Measurements from ENCODE around the gene ARG2. TPM values are rescaled to one million over a fixed set of nuclear protein-coding genes. Genes with fewer than 3 reads are reported as not detected.

Gene ARG2
- total and polyA plus RNA-seq, 9 of the 15 experiments (the other 6 are each of a cell fraction or from before 2014, with no cell fraction given), result 6.2 to 75.0 (median 17.8) TPM

DNA sequence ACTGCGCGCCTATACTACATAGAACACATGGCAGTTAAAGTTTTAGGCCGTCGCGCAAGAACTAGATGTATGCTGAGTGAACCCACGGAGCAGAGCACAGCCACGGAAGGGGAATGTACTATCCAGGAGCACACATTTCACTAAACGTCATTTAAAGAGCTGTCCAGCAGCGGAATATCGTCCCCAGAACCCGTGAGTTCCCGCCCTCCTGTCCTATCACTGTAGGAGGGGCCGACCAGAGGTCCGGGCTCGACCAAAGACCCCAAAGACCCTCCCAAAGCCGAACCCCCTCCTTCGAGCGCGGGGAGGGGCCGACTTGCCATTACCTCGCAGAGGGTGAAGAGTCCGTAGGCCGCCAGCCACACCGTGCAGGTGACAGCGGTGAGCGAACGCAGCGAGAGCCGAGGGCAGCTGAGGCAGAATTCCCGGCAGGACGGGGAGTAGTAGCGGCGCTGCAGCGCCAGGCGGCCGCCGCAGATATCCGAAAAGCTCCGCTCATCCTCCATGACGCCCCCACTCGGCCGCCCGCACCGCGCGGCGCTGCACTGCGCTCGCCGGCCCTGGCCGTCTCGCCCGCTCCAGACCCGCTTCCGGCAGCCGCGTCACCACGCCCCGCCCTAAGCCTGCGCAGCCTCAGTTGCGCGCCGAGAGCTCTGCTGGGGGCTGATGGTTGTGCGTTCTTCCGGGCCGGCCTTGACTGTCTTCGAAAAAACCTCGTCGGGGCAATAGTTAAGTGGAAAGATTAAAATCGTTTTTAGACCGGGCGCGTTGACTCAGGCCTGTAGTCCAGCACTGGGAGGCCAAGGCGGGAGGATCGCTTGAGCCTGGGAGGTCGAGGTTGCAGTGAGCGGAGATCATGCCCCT lies 19.8 kb upstream of the ARG2 start, which contains the start of gene PIGH (continued):
- TF ChIP-seq, protein P1, sequence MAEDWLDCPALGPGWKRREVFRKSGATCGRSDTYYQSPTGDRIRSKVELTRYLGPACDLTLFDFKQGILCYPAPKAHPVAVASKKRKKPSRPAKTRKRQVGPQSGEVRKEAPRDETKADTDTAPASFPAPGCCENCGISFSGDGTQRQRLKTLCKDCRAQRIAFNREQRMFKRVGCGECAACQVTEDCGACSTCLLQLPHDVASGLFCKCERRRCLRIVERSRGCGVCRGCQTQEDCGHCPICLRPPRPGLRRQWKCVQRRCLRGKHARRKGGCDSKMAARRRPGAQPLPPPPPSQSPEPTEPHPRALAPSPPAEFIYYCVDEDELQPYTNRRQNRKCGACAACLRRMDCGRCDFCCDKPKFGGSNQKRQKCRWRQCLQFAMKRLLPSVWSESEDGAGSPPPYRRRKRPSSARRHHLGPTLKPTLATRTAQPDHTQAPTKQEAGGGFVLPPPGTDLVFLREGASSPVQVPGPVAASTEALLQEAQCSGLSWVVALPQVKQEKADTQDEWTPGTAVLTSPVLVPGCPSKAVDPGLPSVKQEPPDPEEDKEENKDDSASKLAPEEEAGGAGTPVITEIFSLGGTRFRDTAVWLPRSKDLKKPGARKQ (CRISPR knock-in tag; IDR thresholded peaks at IDR 0.05), result no peak
- TF ChIP-seq XRCC3 (IDR thresholded peaks at IDR 0.05), result no peak
- TF ChIP-seq ARID1B (IDR thresholded peaks at IDR 0.05), result no peak
- TF ChIP-seq MTA1 (IDR thresholded peaks at IDR 0.05; ENCODE audit: borderline replicate concordance), result no peak
- TF ChIP-seq JUN (IDR thresholded peaks at IDR 0.05; ENCODE audit: borderline replicate concordance, low read depth, low read length), result no peak
- TF ChIP-seq JUN (CRISPR knock-in tag; IDR thresholded peaks at IDR 0.05; ENCODE audit: borderline replicate concordance), result no peak
- no peak for TF ChIP-seq MECOM (CRISPR knock-in tag; IDR thresholded peaks at IDR 0.05)
- no peak for TF ChIP-seq HMBOX1 (IDR thresholded peaks at IDR 0.05)
- no peak for TF ChIP-seq SMAD2 (IDR thresholded peaks at IDR 0.05; ENCODE audit: low read depth, low read length)
- 0 out of 2 replicates have a peak, but pooled peaks have one; percentile 31 for TF ChIP-seq GATAD2A (IDR thresholded peaks at IDR 0.05)
- TF ChIP-seq, protein P2, sequence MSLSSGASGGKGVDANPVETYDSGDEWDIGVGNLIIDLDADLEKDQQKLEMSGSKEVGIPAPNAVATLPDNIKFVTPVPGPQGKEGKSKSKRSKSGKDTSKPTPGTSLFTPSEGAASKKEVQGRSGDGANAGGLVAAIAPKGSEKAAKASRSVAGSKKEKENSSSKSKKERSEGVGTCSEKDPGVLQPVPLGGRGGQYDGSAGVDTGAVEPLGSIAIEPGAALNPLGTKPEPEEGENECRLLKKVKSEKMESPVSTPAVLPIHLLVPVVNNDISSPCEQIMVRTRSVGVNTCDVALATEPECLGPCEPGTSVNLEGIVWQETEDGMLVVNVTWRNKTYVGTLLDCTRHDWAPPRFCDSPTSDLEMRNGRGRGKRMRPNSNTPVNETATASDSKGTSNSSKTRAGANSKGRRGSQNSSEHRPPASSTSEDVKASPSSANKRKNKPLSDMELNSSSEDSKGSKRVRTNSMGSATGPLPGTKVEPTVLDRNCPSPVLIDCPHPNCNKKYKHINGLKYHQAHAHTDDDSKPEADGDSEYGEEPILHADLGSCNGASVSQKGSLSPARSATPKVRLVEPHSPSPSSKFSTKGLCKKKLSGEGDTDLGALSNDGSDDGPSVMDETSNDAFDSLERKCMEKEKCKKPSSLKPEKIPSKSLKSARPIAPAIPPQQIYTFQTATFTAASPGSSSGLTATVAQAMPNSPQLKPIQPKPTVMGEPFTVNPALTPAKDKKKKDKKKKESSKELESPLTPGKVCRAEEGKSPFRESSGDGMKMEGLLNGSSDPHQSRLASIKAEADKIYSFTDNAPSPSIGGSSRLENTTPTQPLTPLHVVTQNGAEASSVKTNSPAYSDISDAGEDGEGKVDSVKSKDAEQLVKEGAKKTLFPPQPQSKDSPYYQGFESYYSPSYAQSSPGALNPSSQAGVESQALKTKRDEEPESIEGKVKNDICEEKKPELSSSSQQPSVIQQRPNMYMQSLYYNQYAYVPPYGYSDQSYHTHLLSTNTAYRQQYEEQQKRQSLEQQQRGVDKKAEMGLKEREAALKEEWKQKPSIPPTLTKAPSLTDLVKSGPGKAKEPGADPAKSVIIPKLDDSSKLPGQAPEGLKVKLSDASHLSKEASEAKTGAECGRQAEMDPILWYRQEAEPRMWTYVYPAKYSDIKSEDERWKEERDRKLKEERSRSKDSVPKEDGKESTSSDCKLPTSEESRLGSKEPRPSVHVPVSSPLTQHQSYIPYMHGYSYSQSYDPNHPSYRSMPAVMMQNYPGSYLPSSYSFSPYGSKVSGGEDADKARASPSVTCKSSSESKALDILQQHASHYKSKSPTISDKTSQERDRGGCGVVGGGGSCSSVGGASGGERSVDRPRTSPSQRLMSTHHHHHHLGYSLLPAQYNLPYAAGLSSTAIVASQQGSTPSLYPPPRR (CRISPR knock-in tag; IDR thresholded peaks at IDR 0.05; ENCODE audit: borderline replicate concordance), result no peak
- no peak for TF ChIP-seq HNRNPH1 (optimal IDR thresholded peaks at IDR 0.05; ENCODE audit: low read depth, low read length)
- TF ChIP-seq ZNF696 (CRISPR knock-in tag; conservative IDR thresholded peaks at IDR 0.05), result no peak
- TF ChIP-seq NEUROD1 (IDR thresholded peaks at IDR 0.05; ENCODE audit: borderline replicate concordance, low read depth, low read length, partially characterized antibody), result no peak
- no peak for TF ChIP-seq CREBBP (IDR thresholded peaks at IDR 0.05; ENCODE audit: low read depth, low read length)
- TF ChIP-seq MAZ (CRISPR knock-in tag; conservative IDR thresholded peaks at IDR 0.05 in 1 of 2, IDR thresholded peaks at IDR 0.05 in 1 of 2), result peak; percentile 73 to 80
- TF ChIP-seq ZBTB33 (CRISPR knock-in tag; IDR thresholded peaks at IDR 0.05), result peak; percentile 67; the same call in 1 of the 2 replicates
